HepG2 (cell line): ENCODE results near the gene ID4. TPM values are rescaled to one million over a fixed set of nuclear protein-coding genes. Genes with fewer than 3 reads are reported as not detected.

Experiments used
- ATAC-seq: fragments of 200-7000 bp; cut with Tn5 transposase; 3 replicates; pipeline ENCODE4 v1.9.1; 2020; ENCODE audit warnings: mild to moderate bottlenecking, moderate library complexity
- BruUV-seq: library from RNA; stranded (reverse); fragments of 400-500 nt; replicated peaks from 2 replicates; lab custom pipeline; 2021; lab: Mats Ljungman, UMichigan
- CTCF ChIA-PET: fragments of 300-600 bp; formaldehyde crosslinking; extraction: SDS; loops from one replicate; lab custom pipeline; 2021; ENCODE audit warnings: low total read pairs, inconsistent platforms, low intra/inter-chr PET ratio; lab: Yijun Ruan, JAX
- POLR2A ChIA-PET: fragments of 350-600 bp; sonication (Branson Sonifier 250); formaldehyde crosslinking; loops from one replicate; lab custom pipeline; 2020; ENCODE audit warnings: antibody characterized with exemption, inconsistent platforms; lab: Yijun Ruan, JAX
- DNase-seq: peaks from one replicate; pipeline ENCODE4 v3.0.0-alpha.2; 2015; ENCODE audit warnings: low spot score
- FAIRE-seq: peaks from 3 replicates; lab custom pipeline; 2011; peaks lifted over from hg19 to GRCh38; lab: Jason Lieb, UNC
- H2AFZ ChIP-seq: one replicate; pipeline ENCODE4 v1.6.1; 2011; ENCODE audit warnings: low read length, inconsistent platforms
- H3K27ac ChIP-seq: fragments of 300-600 bp; 3 replicates; pipeline ENCODE4 v1.8.0; 2011; ENCODE audit warnings: mixed run types, mild to moderate bottlenecking, mixed read lengths, low read length, inconsistent platforms; ENCODE audit not compliant: insufficient read depth; ENCODE audit errors: extremely low read length
- H3K27me3 ChIP-seq, 2 experiments: fragments of 200-600 bp in 1 of 2; 2 replicates in 1 of 2; 3 replicates in 1 of 2; pipeline versions ENCODE4 v1.6.0 to v1.8.0; 2011; ENCODE audit warnings: low read length in 2 of 2, mild to moderate bottlenecking in 2 of 2, moderate library complexity in 2 of 2, inconsistent platforms in 1 of 2; ENCODE audit not compliant: insufficient read depth in 2 of 2, control insufficient read depth in 1 of 2
- H3K36me3 ChIP-seq, 2 experiments: fragments of 200-600 bp in 1 of 2; replicated peaks in 1 of 2; 2 replicates in 1 of 2; 3 replicates in 1 of 2; pipeline versions ENCODE4 v1.5.1 to v1.8.0; 2011; ENCODE audit warnings: low read length in 2 of 2, inconsistent platforms in 1 of 2; ENCODE audit not compliant: insufficient read depth in 2 of 2, control insufficient read depth in 1 of 2
- H3K4me1 ChIP-seq: 2 replicates; pipeline ENCODE4 v1.5.1; 2012; ENCODE audit warnings: low read length, inconsistent platforms; ENCODE audit not compliant: insufficient read depth
- H3K4me2 ChIP-seq: 2 replicates; pipeline ENCODE4 v1.6.0; 2011; ENCODE audit warnings: low read depth, low read length, inconsistent platforms
- H3K4me3 ChIP-seq, 3 experiments: fragments of 200-600 bp in 1 of 3; sonication (generic), shearing (Covaris generic) in 1 of 3; replicated peaks in 1 of 3; 2 replicates each; pipeline ENCODE4 v1.5.1; 2011 to 2016; ENCODE audit warnings: low read length in 3 of 3, inconsistent platforms in 2 of 3, low read depth in 2 of 3, mild to moderate bottlenecking in 2 of 3, control low read depth in 1 of 3, mixed read lengths in 1 of 3; ENCODE audit not compliant: insufficient read depth in 1 of 3
- H3K79me2 ChIP-seq: one replicate; pipeline ENCODE4 v1.6.1; 2011; ENCODE audit warnings: low read length, inconsistent platforms; ENCODE audit not compliant: insufficient read depth
- H3K9ac ChIP-seq: 2 replicates; pipeline ENCODE4 v1.6.0; 2011; ENCODE audit warnings: mild to moderate bottlenecking, low read depth, low read length, inconsistent platforms; ENCODE audit not compliant: insufficient read depth
- H3K9me3 ChIP-seq: 2 replicates; pipeline ENCODE4 v1.5.1; 2012; ENCODE audit warnings: mild to moderate bottlenecking, low read length
- H4K20me1 ChIP-seq: 2 replicates; pipeline ENCODE4 v1.6.0; 2011; ENCODE audit warnings: inconsistent platforms, mild to moderate bottlenecking, low read length, moderate library complexity; ENCODE audit not compliant: insufficient read depth
- ETV6 ChIP-seq: sonication (generic); formaldehyde crosslinking; conservative IDR thresholded peaks from 2 replicates; pipeline ENCODE4 v1.4.0; 2020; ENCODE audit warnings: missing genetic modification reagents
- MBD4 ChIP-seq: IDR thresholded peaks from 2 replicates; pipeline ENCODE4 v1.6.1; 2012; ENCODE audit warnings: low read length, inconsistent platforms, borderline replicate concordance
- NPAS2 ChIP-seq: sonication (generic); formaldehyde crosslinking; IDR thresholded peaks from 2 replicates; pipeline ENCODE4 v1.8.0; 2022; ENCODE audit warnings: mild to moderate bottlenecking, missing genetic modification reagents, borderline replicate concordance
- REPIN1 ChIP-seq: sonication (generic); formaldehyde crosslinking; IDR thresholded peaks from 2 replicates; pipeline ENCODE4 v1.8.0; 2022; ENCODE audit warnings: missing genetic modification reagents, low read depth, mild to moderate bottlenecking, borderline replicate concordance
- ZNF251 ChIP-seq: sonication (generic); formaldehyde crosslinking; IDR thresholded peaks from 2 replicates; pipeline ENCODE4 v1.9.0; 2021; ENCODE audit warnings: mild to moderate bottlenecking, missing genetic modification reagents
- WGBS: methylation state at CpG from one replicate; pipeline ENCODE4 v1.1.6; 2017; ENCODE audit warnings: low lambda C conversion rate; 5-methylcytosine and 5-hydroxymethylcytosine counted together
- in situ Hi-C: cut with HindIII; loops from 2 replicates; pipeline ENCODE4 v1.10.0; 2017; ENCODE audit warnings: low pct_unique_long_range_greater_than_20kb; ENCODE audit not compliant: extremely low pct_ligation_motif_present
- intact Hi-C: fragments of 100-400 bp; cut with micrococcal nuclease; formaldehyde crosslinking; loops from one replicate; pipeline ENCODE4 v1.10.0; 2022; ENCODE audit not compliant: unreplicated experiment
- polyA plus RNA-seq, 8 experiments: library from polyadenylated mRNA; depleted of rRNA in 3 of 8; stranded (reverse) in 7 of 8; unstranded in 1 of 8; fragments of >200 nt; fragmentation: Illumina TruSeq in 4 of 8; extraction: Trizol in 4 of 8; gene quantifications; 2 replicates each; pipeline versions ENCODE4 v1.2.1 to v1.2.3, GENCODE V29; 2011 to 2016; ENCODE audit warnings: low read depth in 4 of 8, missing spikeins in 1 of 8, mixed read lengths in 1 of 8; ENCODE audit not compliant: insufficient read depth in 1 of 8
- total RNA-seq, 5 experiments: library from RNA; depleted of rRNA; stranded (reverse); fragments of >200 nt; fragmentation: Illumina TruSeq; extraction: Trizol; gene quantifications; 2 replicates each; pipeline ENCODE4 v1.2.3, GENCODE V29; 2016; ENCODE audit warnings: low read depth in 1 of 5
- TF ChIP-seq, protein P1 (sequence below): sonication (generic); formaldehyde crosslinking; IDR thresholded peaks from 2 replicates; pipeline ENCODE4 v1.5.0; 2020; ENCODE audit warnings: missing genetic modification reagents
- TF ChIP-seq, protein P2 (sequence below): sonication (generic); formaldehyde crosslinking; IDR thresholded peaks from 2 replicates; pipeline ENCODE4 v1.5.1; 2020; ENCODE audit warnings: mild to moderate bottlenecking, missing genetic modification reagents, borderline replicate concordance
- TF ChIP-seq, protein P3 (sequence below): IDR thresholded peaks from 2 replicates; pipeline ENCODE4 v1.6.1; 2016; ENCODE audit warnings: low read depth, borderline replicate concordance

ID4 gene
- total and polyA plus RNA-seq, 2 of the 13 experiments (the other 11 are each of a cell fraction or from before 2014, with no cell fraction given) = 0.20 to 0.44 TPM

- no peaks in the 10 kb centered on the region for H3K9me3 ChIP-seq
- TF ChIP-seq, protein P1, sequence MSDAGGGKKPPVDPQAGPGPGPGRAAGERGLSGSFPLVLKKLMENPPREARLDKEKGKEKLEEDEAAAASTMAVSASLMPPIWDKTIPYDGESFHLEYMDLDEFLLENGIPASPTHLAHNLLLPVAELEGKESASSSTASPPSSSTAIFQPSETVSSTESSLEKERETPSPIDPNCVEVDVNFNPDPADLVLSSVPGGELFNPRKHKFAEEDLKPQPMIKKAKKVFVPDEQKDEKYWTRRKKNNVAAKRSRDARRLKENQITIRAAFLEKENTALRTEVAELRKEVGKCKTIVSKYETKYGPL = no peak
- no peak for TF ChIP-seq ZNF251 (CRISPR knock-in tag)
- TF ChIP-seq NPAS2 (CRISPR knock-in tag) = no peak
- TF ChIP-seq, all 625 proteins: peak for 0
- H3K4me3 ChIP-seq = no peak overlapping the region
- no peak overlapping the region for H3K9ac ChIP-seq
- FAIRE-seq = no peak
- ChIA-PET CTCF (no interaction called here), POLR2A (no interaction called here)
- H3K27ac ChIP-seq = no peak overlapping the region
- no peak for ATAC-seq
- BruUV-seq = no TSS peak
- intact Hi-C loops = loop anchor here (2.0 to 10.0 kb wide), 4 partner anchors 45 to 1252 kb away; no protein-coding TSS in a partner anchor
- H3K36me3 ChIP-seq = no peaks in the 10 kb centered on the region
- 0 out of 2 replicates have a peak overlapping the region, but pooled peaks have one; percentile 36 for H3K4me2 ChIP-seq
- in situ Hi-C loops = loop anchor here (25.0 kb wide), 2 partner anchors 1262 to 1587 kb away; partner anchors contain the start of gene DEK
- WGBS = 65% methylated on average over 4 of the region's 4 CpGs
- no peak for DNase-seq
- no peak overlapping the region for H2AFZ ChIP-seq
- H3K27me3 ChIP-seq = peaks cover 2 to 3% of the 10 kb centered on the region in 2 experiments; a peak in 2 of 5 replicates
- peaks cover 30% of the 10 kb centered on the region for H3K4me1 ChIP-seq
- no peaks in the 10 kb centered on the region for H3K79me2 ChIP-seq
- no peaks in the 10 kb centered on the region for H4K20me1 ChIP-seq
Observed at GRCh38 chr6:19849755-19850154, 12.6 kb downstream of the ID4 start.

- in situ Hi-C loops (loop anchor here (25.0 kb wide), 1 partner anchor 1264 kb away; no protein-coding TSS in a partner anchor), intact Hi-C loops (loop anchor here (1.0 to 10.0 kb wide), 8 partner anchors 39 to 1254 kb away; no protein-coding TSS in a partner anchor)
- Histone ChIP-seq H3K79me2 (no peaks in the 10 kb centered on the region), H3K4me2 (peak overlapping the region; percentile 94), H3K9me3 (no peaks in the 10 kb centered on the region), H3K36me3 (no peaks in the 10 kb centered on the region), H3K4me1 (peaks cover 23% of the 10 kb centered on the region), H3K9ac (peak overlapping the region; percentile 17), H2AFZ (peak overlapping the region; percentile 75), H4K20me1 (no peaks in the 10 kb centered on the region), H3K4me3 (peak overlapping the region; percentile 27 to 65 (median 52)), H3K27ac (no peak overlapping the region), H3K27me3 (peaks cover 2 to 14% of the 10 kb centered on the region in 2 experiments; a peak in 2 of 5 replicates)
- POLR2A ChIA-PET = interaction anchor here (0.7 kb wide), 1 partner anchor 12 kb away, joined by 3 read pairs; no protein-coding TSS in a partner anchor
- WGBS = 21% methylated on average over 10 of the region's 10 CpGs
- FAIRE-seq = peak; percentile 99
- no TSS peak for BruUV-seq
- peak; percentile 87 for DNase-seq
- CTCF ChIA-PET = interaction anchor here (0.7 to 2.0 kb wide), 2 partner anchors 39 to 827 kb away, joined by 4 to 15 read pairs; no protein-coding TSS in a partner anchor
- ATAC-seq = peak; percentile 98
- TF ChIP-seq REPIN1 (CRISPR knock-in tag) (no peak), MBD4 (no peak), ETV6 (no peak)
- TF ChIP-seq, protein P2, sequence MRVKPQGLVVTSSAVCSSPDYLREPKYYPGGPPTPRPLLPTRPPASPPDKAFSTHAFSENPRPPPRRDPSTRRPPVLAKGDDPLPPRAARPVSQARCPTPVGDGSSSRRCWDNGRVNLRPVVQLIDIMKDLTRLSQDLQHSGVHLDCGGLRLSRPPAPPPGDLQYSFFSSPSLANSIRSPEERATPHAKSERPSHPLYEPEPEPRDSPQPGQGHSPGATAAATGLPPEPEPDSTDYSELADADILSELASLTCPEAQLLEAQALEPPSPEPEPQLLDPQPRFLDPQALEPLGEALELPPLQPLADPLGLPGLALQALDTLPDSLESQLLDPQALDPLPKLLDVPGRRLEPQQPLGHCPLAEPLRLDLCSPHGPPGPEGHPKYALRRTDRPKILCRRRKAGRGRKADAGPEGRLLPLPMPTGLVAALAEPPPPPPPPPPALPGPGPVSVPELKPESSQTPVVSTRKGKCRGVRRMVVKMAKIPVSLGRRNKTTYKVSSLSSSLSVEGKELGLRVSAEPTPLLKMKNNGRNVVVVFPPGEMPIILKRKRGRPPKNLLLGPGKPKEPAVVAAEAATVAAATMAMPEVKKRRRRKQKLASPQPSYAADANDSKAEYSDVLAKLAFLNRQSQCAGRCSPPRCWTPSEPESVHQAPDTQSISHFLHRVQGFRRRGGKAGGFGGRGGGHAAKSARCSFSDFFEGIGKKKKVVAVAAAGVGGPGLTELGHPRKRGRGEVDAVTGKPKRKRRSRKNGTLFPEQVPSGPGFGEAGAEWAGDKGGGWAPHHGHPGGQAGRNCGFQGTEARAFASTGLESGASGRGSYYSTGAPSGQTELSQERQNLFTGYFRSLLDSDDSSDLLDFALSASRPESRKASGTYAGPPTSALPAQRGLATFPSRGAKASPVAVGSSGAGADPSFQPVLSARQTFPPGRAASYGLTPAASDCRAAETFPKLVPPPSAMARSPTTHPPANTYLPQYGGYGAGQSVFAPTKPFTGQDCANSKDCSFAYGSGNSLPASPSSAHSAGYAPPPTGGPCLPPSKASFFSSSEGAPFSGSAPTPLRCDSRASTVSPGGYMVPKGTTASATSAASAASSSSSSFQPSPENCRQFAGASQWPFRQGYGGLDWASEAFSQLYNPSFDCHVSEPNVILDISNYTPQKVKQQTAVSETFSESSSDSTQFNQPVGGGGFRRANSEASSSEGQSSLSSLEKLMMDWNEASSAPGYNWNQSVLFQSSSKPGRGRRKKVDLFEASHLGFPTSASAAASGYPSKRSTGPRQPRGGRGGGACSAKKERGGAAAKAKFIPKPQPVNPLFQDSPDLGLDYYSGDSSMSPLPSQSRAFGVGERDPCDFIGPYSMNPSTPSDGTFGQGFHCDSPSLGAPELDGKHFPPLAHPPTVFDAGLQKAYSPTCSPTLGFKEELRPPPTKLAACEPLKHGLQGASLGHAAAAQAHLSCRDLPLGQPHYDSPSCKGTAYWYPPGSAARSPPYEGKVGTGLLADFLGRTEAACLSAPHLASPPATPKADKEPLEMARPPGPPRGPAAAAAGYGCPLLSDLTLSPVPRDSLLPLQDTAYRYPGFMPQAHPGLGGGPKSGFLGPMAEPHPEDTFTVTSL (CRISPR knock-in tag) = peak; percentile 36; the same call in 1 of the 2 replicates
- TF ChIP-seq, protein P3, sequence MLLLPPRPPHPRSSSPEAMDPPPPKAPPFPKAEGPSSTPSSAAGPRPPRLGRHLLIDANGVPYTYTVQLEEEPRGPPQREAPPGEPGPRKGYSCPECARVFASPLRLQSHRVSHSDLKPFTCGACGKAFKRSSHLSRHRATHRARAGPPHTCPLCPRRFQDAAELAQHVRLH (CRISPR knock-in tag) = no peak
Observed at GRCh38 chr6:19851241-19852089, 14.3 kb downstream of the ID4 start.
